H9 (cell line): Measurements from ENCODE around the gene ADAMTS15. TPM values are rescaled to one million over a fixed set of nuclear protein-coding genes. Genes with fewer than 3 reads are reported as not detected.

Source experiments
- DNase-seq: peaks from one replicate; pipeline ENCODE4 v3.0.0-alpha.2; 2017
- H2AFZ ChIP-seq: one replicate; pipeline ENCODE4 v1.6.1; 2013; ENCODE audit warnings: mild to moderate bottlenecking, low read length, control low read depth, moderate library complexity
- H2AK5ac ChIP-seq: 2 replicates; pipeline ENCODE4 v1.6.1; 2013; ENCODE audit warnings: low read length, control low read depth, mixed read lengths; ENCODE audit not compliant: insufficient read length
- H2BK120ac ChIP-seq: one replicate; pipeline ENCODE4 v1.6.1; 2013; ENCODE audit warnings: low read depth, mild to moderate bottlenecking, low read length, control low read depth, inconsistent platforms; ENCODE audit not compliant: poor library complexity, severe bottlenecking
- H2BK12ac ChIP-seq: 2 replicates; pipeline ENCODE4 v1.6.1; 2013; ENCODE audit warnings: low read length, control low read depth, mixed read lengths, low read depth; ENCODE audit not compliant: insufficient read length
- H2BK15ac ChIP-seq: 2 replicates; pipeline ENCODE4 v1.6.1; 2013; ENCODE audit warnings: low read depth, low read length, control low read depth
- H2BK20ac ChIP-seq: one replicate; pipeline ENCODE4 v1.6.1; 2013; ENCODE audit warnings: low read depth, mild to moderate bottlenecking, low read length, control low read depth, inconsistent platforms; ENCODE audit not compliant: poor library complexity, severe bottlenecking
- H2BK5ac ChIP-seq: 2 replicates; pipeline ENCODE4 v1.6.1; 2013; ENCODE audit warnings: low read length, control low read depth, mixed read lengths; ENCODE audit not compliant: insufficient read length
- H3K14ac ChIP-seq: 2 replicates; pipeline ENCODE4 v1.6.1; 2013; ENCODE audit warnings: low read length, control low read depth; ENCODE audit not compliant: insufficient read depth
- H3K18ac ChIP-seq: 2 replicates; pipeline ENCODE4 v1.6.1; 2013; ENCODE audit warnings: low read depth, mild to moderate bottlenecking, mixed read lengths, low read length, control low read depth; ENCODE audit not compliant: insufficient read length
- H3K23ac ChIP-seq: 2 replicates; pipeline ENCODE4 v1.6.1; 2013; ENCODE audit warnings: low read length, control low read depth, mixed read lengths, low read depth; ENCODE audit not compliant: insufficient read length
- H3K23me2 ChIP-seq: 2 replicates; pipeline ENCODE4 v1.6.1; 2013; ENCODE audit warnings: low read depth, mild to moderate bottlenecking, mixed read lengths, low read length, control low read depth; ENCODE audit not compliant: insufficient read length, poor library complexity, severe bottlenecking
- H3K27ac ChIP-seq: 2 replicates; pipeline ENCODE4 v1.5.1; 2013; ENCODE audit warnings: low read length, control low read depth, mixed read lengths, low read depth; ENCODE audit not compliant: insufficient read length
- H3K27me3 ChIP-seq: 2 replicates; pipeline ENCODE4 v1.6.1; 2013; ENCODE audit warnings: low read length, control low read depth, inconsistent platforms; ENCODE audit not compliant: insufficient read depth
- H3K4ac ChIP-seq: 2 replicates; pipeline ENCODE4 v1.6.1; 2013; ENCODE audit warnings: low read depth, mild to moderate bottlenecking, control low read depth, inconsistent platforms, low read length, moderate library complexity
- H3K4me1 ChIP-seq: 2 replicates; pipeline ENCODE4 v1.6.1; 2013; ENCODE audit warnings: low read length, control low read depth, inconsistent platforms; ENCODE audit not compliant: insufficient read depth
- H3K4me2 ChIP-seq: 2 replicates; pipeline ENCODE4 v1.6.1; 2013; ENCODE audit warnings: low read length, control low read depth, mixed read lengths; ENCODE audit not compliant: insufficient read length, insufficient read depth
- H3K56ac ChIP-seq: 2 replicates; pipeline ENCODE4 v1.6.1; 2013; ENCODE audit warnings: low read depth, mild to moderate bottlenecking, mixed read lengths, low read length, control low read depth; ENCODE audit not compliant: insufficient read length
- H3K79me1 ChIP-seq: 2 replicates; pipeline ENCODE4 v1.6.1; 2013; ENCODE audit warnings: low read depth, mild to moderate bottlenecking, moderate library complexity, low read length, control low read depth, inconsistent platforms; ENCODE audit not compliant: insufficient read depth, poor library complexity, severe bottlenecking
- H3K79me2 ChIP-seq: 2 replicates; pipeline ENCODE4 v1.6.1; 2013; ENCODE audit warnings: low read length, control low read depth, inconsistent platforms; ENCODE audit not compliant: insufficient read depth
- H3K9ac ChIP-seq: 2 replicates; pipeline ENCODE4 v1.6.1; 2013; ENCODE audit warnings: low read length, control low read depth, mixed read lengths; ENCODE audit not compliant: insufficient read length; ENCODE audit errors: extremely low read depth
- H3K9me3 ChIP-seq: one replicate; pipeline ENCODE4 v1.6.1; 2013; ENCODE audit warnings: low read depth, low read length, inconsistent platforms; ENCODE audit not compliant: control insufficient read depth
- H3T11ph ChIP-seq: one replicate; pipeline ENCODE4 v1.6.1; 2013; ENCODE audit warnings: mild to moderate bottlenecking, low read length, control low read depth, inconsistent platforms
- H4K20me1 ChIP-seq: one replicate; pipeline ENCODE4 v1.6.1; 2013; ENCODE audit not compliant: control insufficient read depth, insufficient read length, insufficient read depth
- H4K5ac ChIP-seq: 2 replicates; pipeline ENCODE4 v1.6.1; 2013; ENCODE audit warnings: low read depth, mild to moderate bottlenecking, mixed read lengths, low read length, control low read depth; ENCODE audit not compliant: insufficient read length
- H4K8ac ChIP-seq: replicated peaks from 2 replicates; pipeline ENCODE4 v1.6.1; 2013; ENCODE audit warnings: low read length, control low read depth, mixed read lengths, low read depth; ENCODE audit not compliant: insufficient read length
- H4K91ac ChIP-seq: 2 replicates; pipeline ENCODE4 v1.6.1; 2013; ENCODE audit warnings: low read depth, mild to moderate bottlenecking, moderate library complexity, mixed read lengths, low read length, control low read depth; ENCODE audit not compliant: insufficient read length
- H3K27ac Mint-ChIP-seq, 3 experiments: 2 replicates in 2 of 3; 3 replicates in 1 of 3; pipeline ENCODE4 v1.8.0; 2020 to 2021; ENCODE audit warnings: mixed read lengths in 3 of 3, mild to moderate bottlenecking in 1 of 3, moderate library complexity in 1 of 3
- H3K27me3 Mint-ChIP-seq: 2 replicates; pipeline ENCODE4 v1.8.0; 2021; ENCODE audit warnings: low read depth, mild to moderate bottlenecking, moderate library complexity, mixed read lengths
- H3K36me3 Mint-ChIP-seq, 3 experiments: 2 replicates in 2 of 3; 3 replicates in 1 of 3; pipeline ENCODE4 v1.8.0; 2020 to 2021; ENCODE audit warnings: low read depth in 3 of 3, mixed read lengths in 3 of 3; ENCODE audit not compliant: insufficient read depth in 1 of 3
- H3K4me1 Mint-ChIP-seq, 2 experiments: 2 replicates each; pipeline ENCODE4 v1.8.0; 2020; ENCODE audit warnings: mixed read lengths in 2 of 2
- H3K4me3 Mint-ChIP-seq, 2 experiments: 2 replicates in 1 of 2; 3 replicates in 1 of 2; pipeline ENCODE4 v1.8.0; 2020 to 2021; ENCODE audit warnings: mild to moderate bottlenecking in 2 of 2, mixed read lengths in 2 of 2, moderate library complexity in 1 of 2
- H3K9me3 Mint-ChIP-seq, 2 experiments: 2 replicates in 1 of 2; 3 replicates in 1 of 2; pipeline ENCODE4 v1.8.0; 2020; ENCODE audit warnings: mild to moderate bottlenecking in 2 of 2, mixed read lengths in 2 of 2, moderate library complexity in 1 of 2
- CTCF ChIP-seq: fragments of 200-600 bp; sonication (generic); conservative IDR thresholded peaks from 3 replicates; pipeline ENCODE4 v1.8.0; 2021; ENCODE audit warnings: antibody characterized with exemption, mild to moderate bottlenecking
- WGBS: extraction: QIAGEN DNeasy Blood & Tissue Kit; methylation state at CpG from one replicate; pipeline ENCODE4 v1.1.7; 2013; ENCODE audit warnings: missing lambda C conversion rate, low lambda C conversion rate, mixed read lengths; ENCODE audit not compliant: insufficient read length; ENCODE audit errors: extremely low coverage; 5-methylcytosine and 5-hydroxymethylcytosine counted together
- total RNA-seq: library from RNA; stranded (reverse); gene quantifications from 2 replicates; pipeline ENCODE4 v1.2.1, GENCODE V29; 2021

ADAMTS15 gene
- total RNA-seq, 1 experiment from 2014 or later, result 1.3 TPM

DNA sequence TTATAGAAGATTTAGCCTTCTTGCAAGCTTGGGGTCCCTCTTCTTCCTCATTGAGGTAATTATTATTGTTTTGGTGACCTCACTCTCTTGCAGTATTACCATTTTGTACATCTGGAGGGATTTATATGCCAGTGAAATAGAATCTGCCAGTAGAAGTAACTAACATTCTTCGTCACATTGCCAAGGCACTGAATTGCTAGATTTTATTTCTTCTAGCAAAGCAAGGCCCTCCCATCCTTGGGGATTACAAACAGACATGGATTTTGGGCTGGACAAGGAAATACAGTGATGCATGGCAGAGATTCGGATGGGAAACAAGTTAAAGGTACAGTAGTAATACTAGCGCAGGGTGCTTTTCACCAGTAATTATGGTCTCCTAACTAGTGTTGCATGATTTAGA lies 7.8 kb downstream of the ADAMTS15 start:
- WGBS, result no CpG with 5 or more reads among the region's 3 CpGs
- no peak overlapping the region for H2BK12ac ChIP-seq

More for the DNA sequence above, 7.8 kb downstream of the ADAMTS15 start:
- Histone ChIP-seq H3K23ac (no peak overlapping the region), H4K5ac (no peak overlapping the region), H4K20me1 (no peaks in the 10 kb centered on the region), H3K27ac (no peak overlapping the region), H3K9ac (no peak overlapping the region), H3K23me2 (no peaks in the 10 kb centered on the region), H3K4ac (no peak overlapping the region), H2BK5ac (no peak overlapping the region), H2BK120ac (no peak overlapping the region), H3K14ac (no peak overlapping the region), H2AK5ac (no peak overlapping the region), H4K91ac (no peak overlapping the region), H3K4me1 (0 out of 2 replicates have a peak, but pooled peaks cover 2% of the 10 kb centered on the region), H3K27me3 (peaks cover under 1% of the 10 kb centered on the region; the same call in 1 of the 2 replicates), H2AFZ (no peak overlapping the region), H3K79me2 (no peaks in the 10 kb centered on the region), H2BK20ac (no peak overlapping the region), H3K79me1 (no peaks in the 10 kb centered on the region), H2BK15ac (no peak overlapping the region), H3K18ac (no peak overlapping the region), H3K4me2 (no peak overlapping the region), H3K56ac (no peak overlapping the region), H4K8ac (no peak overlapping the region), H3T11ph (no peak overlapping the region), H3K9me3 (no peaks in the 10 kb centered on the region)
- H3K4me3 Mint-ChIP-seq, result no peak overlapping the region
- no peaks in the 10 kb centered on the region for H3K4me1 Mint-ChIP-seq
- TF ChIP-seq CTCF, result no peak
- no peaks in the 10 kb centered on the region; a peak in 1 of 7 replicates for H3K36me3 Mint-ChIP-seq
- H3K9me3 Mint-ChIP-seq, result no peaks in the 10 kb centered on the region
- no peak overlapping the region for H3K27ac Mint-ChIP-seq
- H3K27me3 Mint-ChIP-seq, result peaks cover 81% of the 10 kb centered on the region
- no peak for DNase-seq
